ENCODE data around the gene MTMR2.
"Not testable (repeated sequence)": the region's sequence is repeated elsewhere in the genome, so short reads cannot be mapped to it uniquely, and the experiment has no call there.

The MTMR2 gene

DNA sequence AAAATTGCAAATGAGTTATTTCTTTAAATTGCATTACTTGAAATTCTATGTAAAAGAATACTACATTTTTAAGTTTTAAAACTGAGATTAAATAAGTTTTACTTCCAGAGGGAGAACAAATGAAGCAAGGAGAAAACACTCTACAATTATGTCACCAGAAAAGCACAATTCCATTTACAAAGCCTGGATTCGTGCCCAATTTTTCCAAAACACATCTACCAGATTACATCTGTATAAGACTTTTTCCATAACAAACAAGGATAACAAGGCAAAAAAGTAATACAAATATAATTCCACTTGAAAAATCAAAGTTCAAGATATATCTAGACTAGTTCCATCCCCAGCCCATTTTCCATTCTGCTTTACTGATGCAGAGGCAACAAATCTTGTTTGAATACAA is 40.5 kb downstream of the MTMR2 start:
- DNase-seq, result no peak

DNA sequence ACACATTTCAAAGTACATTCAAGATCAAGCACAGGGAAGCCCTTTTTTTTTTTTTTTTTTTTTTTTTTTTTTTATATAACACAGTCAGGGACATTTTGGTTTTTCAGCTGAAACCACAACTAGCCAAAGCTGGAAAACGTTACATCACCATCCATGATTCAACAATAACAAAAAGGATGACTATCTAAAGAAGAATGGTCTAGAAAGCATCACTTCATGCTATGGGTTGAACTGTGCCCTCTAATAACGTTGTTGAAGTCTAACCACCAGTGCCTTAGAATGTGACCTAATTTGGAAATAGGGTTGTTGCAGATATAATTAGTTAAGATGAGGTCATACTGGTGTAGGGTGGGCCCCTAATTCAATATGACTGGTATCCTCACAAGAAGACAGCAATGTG is 46.6 kb downstream of the MTMR2 start:
- DNase-seq, result peak; percentile 100

DNA sequence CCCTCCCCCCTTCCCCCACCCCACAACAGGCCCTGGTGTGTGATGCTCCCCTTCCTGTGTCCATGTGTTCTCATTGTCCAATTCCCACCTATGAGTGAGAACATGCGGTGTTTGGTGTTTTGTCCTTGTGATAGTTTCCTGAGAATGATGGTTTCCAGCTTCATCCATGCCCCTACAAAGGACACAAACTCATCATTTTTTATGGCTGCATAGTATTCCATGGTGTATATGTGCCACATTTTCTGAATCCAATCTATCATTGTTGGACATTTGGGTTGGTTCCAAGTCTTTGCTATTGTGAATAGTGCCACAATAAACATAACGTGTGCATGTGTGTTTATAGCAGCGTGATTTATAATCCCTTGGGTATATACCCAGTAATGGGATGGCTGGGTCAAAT is 53.0 kb downstream of the MTMR2 start:
- DNase-seq, result not testable (repeated sequence)

DNA sequence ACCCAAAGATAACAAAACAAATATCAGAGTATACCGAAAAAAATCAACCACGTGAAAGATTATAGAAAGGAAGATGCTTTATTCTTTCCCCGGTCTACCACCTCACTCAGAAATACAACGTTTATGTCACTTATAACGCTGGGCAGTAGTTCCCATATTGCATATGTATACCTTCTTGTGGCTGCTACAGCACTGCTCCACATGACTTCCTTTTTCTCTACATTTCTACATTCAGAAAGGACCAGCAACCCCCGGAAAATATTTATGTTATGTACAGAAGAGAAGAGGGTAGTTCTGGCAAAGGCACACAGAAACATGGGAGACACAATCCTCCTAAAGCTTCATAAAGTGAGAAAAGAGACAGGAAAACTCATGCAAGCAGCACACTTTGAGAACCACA is 56.8 kb downstream of the MTMR2 start:
- DNase-seq, result no peak

DNA sequence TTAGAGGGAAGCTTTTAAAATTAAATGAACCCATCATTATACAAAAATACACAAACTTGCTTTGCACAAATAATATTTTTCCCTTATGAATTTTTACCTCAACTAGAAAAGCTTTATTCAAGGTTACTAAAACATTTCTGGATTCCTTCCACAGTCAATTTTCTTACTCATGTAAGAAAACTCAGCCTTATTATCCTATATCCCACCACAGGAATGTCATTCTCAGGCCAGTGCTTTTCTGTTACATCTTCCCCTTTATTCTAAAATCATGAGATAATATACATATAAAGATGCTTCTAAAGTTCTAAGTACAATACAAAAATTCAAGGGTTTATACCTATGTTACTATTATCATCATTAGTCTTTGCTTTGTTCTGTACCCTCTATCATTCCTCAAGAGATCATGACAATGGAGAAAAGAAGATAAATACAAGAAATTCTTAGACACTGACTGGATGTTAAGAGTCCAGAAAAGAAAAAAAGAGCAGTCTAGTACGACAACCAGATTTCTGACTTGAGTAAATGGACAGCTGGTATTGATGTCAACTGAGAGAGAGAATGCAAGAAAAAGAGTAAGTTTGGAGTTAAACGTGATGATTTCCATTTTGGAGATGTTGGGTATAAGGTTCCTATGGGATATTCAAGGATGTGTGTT is 60.3 kb downstream of the MTMR2 start:
- peak; percentile 84 for DNase-seq

GRCh38 chr11:95860024-95860423 is 63.9 kb downstream of the MTMR2 start:
- not testable (repeated sequence) for DNase-seq

DNA sequence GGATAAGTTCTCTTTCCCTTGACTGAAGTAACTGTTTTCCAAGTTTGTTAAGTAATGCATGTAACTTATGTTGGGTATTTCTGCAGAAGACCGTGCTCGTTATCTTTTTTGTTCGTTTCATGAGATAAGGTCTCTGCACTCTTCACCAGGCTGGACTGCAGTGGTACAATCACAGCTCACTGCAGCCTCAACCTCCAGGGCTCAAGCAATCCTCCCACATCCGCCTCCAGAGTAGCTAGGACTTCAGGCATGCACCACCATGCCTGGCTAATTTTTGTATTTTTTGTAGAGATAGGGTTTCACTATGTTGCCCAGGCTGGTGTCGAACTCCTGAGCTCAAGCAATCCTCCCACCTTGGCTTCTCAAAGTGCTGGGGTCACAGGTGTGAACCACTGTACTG is 69.5 kb downstream of the MTMR2 start:
- DNase-seq, result not testable (repeated sequence)

DNA sequence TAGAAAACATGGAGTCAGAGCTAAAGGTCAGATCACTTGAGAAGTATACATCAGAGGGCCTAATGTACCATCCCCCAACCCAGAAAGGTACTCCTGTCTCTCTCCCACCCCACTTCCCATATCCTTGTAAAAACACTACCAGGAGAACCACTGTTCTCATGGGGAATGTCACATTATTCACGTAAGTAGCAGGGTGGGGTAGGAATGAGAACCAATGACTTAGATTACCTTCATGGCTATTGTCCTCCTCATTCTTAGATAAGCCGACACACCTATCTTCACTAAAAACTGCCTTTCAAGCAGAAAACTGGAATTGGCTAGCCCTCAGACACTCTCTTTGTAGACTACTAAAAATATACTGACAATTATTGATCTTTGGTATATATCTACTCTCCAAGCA is 70.0 kb downstream of the MTMR2 start:
- DNase-seq, result no peak

DNA sequence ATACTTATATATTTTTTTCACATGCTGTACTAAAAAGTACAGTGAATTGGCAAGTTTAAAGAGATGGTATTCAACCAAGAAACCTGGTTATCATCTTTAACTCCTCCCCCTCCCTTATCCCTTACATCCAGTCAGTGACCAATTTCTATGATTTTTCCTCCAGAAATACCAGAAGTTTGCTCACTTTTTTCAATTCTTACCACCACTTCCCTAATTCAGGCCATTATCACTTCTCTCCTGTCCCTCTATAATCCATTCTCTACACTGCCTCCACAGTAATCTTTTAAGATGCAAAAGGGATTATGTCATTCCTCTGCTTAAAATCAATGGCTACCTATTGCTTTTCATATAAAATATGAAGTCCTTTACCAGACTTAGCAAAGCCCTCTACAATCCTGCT is 70.8 kb downstream of the MTMR2 start:
- no peak for DNase-seq

DNA sequence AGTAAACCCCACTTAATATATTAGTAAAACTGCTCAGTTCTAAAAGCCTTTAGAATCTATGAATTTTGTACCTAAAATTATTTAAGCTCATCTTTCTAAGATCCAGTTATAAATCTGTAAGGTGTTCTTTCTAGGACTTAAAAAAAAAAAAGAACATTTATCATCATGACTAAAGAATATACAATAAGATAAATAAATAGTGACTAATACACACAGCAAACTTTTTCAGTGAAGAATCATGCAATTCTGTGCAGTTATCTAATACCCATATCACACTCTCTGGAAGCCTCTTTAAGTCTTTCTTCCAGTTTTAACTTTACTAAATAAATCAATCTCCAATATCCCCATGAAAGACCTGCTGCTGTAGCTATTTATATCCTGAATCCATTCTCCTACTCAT is 73.8 kb downstream of the MTMR2 start:
- no peak for DNase-seq

- DNase-seq, result peak; percentile 76
Measured at GRCh38 chr11:95849087-95849825, 74.7 kb downstream of the MTMR2 start.

- no peak for DNase-seq
Measured at GRCh38 chr11:95845167-95845566, 78.7 kb downstream of the MTMR2 start.

- peak; percentile 92 for DNase-seq
Measured at GRCh38 chr11:95835768-95836488, 88.0 kb downstream of the MTMR2 start.

DNA sequence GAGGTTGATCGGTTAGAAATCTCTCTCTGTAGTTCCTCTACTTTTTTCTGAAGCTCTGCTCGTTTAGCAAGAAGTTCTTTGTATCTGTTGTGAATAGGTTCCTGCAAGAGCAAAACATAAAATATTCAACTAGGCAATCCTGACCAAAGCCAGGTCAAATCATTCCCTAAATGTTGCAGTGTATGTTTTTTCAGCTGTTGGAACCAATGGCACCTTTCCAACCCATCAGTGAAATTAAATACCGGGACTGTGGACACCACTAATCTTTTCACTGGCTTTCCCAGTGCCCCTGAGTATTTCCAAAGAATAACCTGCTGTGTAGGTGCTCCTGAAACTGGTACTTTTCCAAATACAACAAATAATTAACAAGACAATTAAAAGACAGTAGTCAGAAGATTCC is 88.6 kb downstream of the MTMR2 start:
- no peak for DNase-seq

- DNase-seq, result no peak
Measured at GRCh38 chr11:95833378-95833777, 90.5 kb downstream of the MTMR2 start.

- peak; percentile 70 for DNase-seq
Measured at GRCh38 chr11:95832763-95833162, 91.1 kb downstream of the MTMR2 start.

GRCh38 chr11:95831198-95831883 is 92.6 kb downstream of the MTMR2 start:
- DNase-seq, result peak; percentile 97

- peak; percentile 58 for DNase-seq
Measured at GRCh38 chr11:95829580-95830259, 94.2 kb downstream of the MTMR2 start.

DNA sequence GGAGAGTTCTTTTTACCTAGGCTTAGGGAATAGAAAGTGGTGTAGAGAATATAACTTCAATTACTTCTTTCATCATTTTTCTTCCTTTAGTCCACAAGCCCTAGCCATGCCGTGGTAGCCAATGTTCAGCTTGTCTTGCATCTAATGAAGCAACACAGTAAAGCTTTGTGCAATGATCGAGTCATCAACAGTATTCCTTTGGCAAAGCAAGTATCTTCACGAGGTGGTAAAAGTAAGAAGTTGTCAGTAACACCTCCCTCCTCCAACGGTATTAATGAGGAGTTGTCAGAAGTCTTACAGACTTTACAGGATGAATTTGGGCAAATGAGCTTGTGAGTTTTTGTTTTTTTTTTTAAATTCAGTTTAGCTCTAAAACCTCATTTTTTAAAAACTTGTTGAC is 96.2 kb downstream of the MTMR2 start:
- DNase-seq, result peak; percentile 11

GRCh38 chr11:95821640-95822039 is 102.3 kb downstream of the MTMR2 start:
- DNase-seq, result peak; percentile 33

GRCh38 chr11:95816037-95816436 is 107.9 kb downstream of the MTMR2 start:
- no peak for DNase-seq

- not testable (repeated sequence) for DNase-seq
Measured at GRCh38 chr11:95811052-95811451, 112.9 kb downstream of the MTMR2 start.

DNA sequence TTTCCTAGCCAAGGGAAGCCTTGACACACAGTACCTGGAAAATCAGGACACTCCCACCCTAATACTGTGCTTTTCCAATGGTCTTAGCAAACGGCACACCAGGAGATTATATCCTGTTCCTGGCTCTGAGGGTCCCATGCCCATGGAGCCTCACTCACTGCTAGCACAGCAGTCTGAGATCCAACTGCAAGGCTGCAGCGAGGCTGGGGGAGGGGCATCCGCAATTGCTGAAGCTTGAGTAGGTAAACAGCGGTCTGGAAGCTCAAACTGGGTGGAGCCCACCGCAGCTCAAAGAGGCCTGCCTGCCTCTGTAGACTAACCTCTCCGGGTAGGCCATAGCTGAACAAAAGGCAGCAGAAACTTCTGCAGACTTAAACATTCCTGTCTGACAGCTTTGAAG is 117.4 kb downstream of the MTMR2 start:
- DNase-seq, result not testable (repeated sequence)
